GM12874 (cell line): ENCODE results near the gene HSPG2.

Experiments
- CTCF ChIP-seq: IDR thresholded peaks from 2 replicates; pipeline ENCODE4 v1.5.1; 2011; ENCODE audit warnings: low read depth, mild to moderate bottlenecking, control low read depth, low read length, moderate library complexity; ENCODE audit not compliant: insufficient read depth

The HSPG2 gene

DNA sequence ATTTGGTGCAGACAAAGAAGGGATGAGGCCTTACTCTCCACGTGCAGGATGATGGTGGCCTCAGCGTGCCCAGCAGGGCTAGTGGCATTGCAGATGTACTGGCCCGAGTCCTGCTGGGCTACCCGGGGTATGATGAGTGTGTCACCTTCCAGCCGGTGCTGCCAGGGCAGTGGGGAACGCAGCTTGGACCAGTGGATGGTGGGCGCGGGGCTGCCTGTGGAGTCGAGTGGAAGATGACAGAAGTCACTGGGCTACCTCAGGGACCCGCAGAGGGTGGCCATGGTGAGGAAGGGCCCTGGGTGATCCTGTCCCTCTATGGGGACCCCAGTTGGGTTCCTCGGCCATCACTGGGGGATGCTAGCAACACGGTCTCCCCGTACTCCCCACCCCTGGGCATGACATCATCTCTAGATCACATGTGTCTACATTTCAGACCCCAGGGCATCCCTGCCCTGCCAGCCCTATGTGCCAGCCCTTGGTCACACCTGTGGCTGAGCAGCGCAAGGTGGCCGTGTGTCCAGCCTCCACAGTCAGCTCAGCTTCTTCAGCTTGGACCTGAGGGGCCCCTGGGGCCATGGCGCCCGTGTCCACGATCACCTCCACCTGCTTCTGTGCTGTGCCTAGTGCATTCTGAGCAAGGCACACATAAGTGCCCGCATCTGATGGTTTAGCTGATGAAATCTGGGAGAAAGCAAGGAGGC is 97.6 kb downstream of the HSPG2 start:
- TF ChIP-seq CTCF: no peak

DNA sequence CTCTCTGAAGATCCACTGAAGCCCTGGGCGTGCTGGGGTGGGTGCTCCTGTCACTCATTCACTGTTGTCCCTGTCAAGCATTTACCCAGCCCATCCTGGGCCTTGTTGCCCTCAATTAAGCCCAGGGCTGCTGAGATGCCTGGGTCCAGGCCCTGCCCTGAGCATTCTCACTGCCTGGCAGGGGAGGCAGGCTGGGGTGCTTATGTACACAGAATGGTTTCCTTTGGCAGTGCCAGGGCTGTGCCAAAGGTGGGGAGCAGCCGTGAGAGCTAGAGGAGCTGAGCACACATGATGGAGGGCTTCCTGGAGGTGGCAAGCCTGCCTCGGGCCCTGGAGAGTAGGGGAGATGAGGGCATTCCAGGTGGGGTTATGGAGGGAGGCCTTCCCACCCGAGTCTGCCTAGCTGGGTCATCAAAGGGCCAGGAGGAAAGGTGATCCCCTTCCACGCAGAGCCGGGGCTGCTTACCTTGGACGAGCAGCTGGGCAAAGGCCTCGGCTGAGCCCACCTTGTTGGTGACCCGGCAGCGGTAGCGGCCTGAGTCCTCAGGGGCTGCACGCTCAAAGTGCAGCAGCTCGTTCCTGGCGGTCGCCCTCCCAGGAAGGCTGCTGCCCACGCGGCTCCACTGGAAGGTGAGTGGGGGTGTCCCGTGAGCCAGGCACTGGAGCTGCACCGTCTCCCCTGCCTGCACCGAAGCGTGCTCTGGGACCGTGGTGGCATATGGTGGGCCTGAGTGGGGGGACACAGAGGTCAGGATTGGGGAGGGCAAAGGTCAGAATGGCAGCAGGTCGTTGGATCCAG is 98.6 kb downstream of the HSPG2 start:
- no peak for TF ChIP-seq CTCF

DNA sequence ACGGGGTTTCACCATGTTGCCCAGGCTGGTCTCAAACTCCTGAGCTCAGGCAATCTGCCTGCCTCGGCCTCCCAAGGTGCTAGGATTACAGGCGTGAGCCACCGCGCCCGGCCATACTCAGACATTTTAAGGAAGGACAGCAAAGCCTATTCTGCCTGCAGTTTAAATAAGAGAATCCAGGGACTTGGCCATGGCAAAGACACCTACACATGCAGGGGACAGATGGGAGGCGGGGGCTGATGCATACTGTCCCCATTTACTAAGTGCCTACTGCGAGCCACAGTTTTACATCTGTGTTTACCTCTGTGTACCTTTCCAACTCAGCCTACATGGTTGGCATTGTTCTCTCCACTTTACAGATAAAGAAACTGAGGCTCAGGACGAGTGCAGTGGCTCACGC is 99.6 kb downstream of the HSPG2 start:
- TF ChIP-seq CTCF: no peak

- no peak for TF ChIP-seq CTCF
Observed at GRCh38 chr1:21836729-21837128, 100.4 kb downstream of the HSPG2 start.

GRCh38 chr1:21836010-21836409 is 101.1 kb downstream of the HSPG2 start:
- no peak for TF ChIP-seq CTCF

DNA sequence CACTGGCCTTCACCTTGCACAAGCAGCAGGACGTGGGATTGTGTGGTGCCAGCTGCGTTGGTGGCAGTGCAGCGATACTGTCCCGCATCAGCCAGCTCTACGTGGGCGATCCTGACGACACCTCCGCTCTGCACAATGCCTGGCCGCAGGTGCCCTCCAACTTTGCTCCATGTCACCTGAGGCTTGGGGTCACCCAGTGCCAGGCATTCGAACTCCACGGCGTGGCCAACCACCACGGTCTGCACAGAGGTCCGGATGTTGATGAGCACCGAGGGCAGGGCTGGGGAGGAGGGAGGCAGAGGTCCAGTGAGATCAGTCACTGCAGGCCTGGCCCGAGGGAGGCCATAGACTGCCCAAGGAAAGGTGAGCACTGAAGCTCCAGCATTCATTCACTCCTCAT is 102.4 kb downstream of the HSPG2 start:
- no peak for TF ChIP-seq CTCF

GRCh38 chr1:21834094-21834493 is 103.0 kb downstream of the HSPG2 start:
- no peak for TF ChIP-seq CTCF
